ENCODE results near the gene TMEM179. TPM values are rescaled to one million over a fixed set of nuclear protein-coding genes. Genes with fewer than 3 reads are reported as not detected.

Gene TMEM179
- total RNA-seq, 2 donors from 2014 or later, result 0.26 TPM; not detected in 1

GRCh38 chr14:104557766-104558165, 46.8 kb downstream of the TMEM179 start:
- Mint-ChIP-seq H3K36me3 (ENCODE audit: low read depth) (no peaks in the 10 kb centered on the region), H3K27ac (no peak overlapping the region), H3K4me3 (no peak overlapping the region), H3K27me3 (peaks cover 14% of the 10 kb centered on the region), H3K4me1 (no peaks in the 10 kb centered on the region), H3K9me3 (no peaks in the 10 kb centered on the region)
- no peak for ATAC-seq (replicated peaks)

- no peaks in the 10 kb centered on the region for H3K4me1 Mint-ChIP-seq
- no peak for ATAC-seq (replicated peaks)
- no peaks in the 10 kb centered on the region for H3K9me3 Mint-ChIP-seq
- H3K4me3 Mint-ChIP-seq, result no peak overlapping the region
- no peak overlapping the region for H3K27ac Mint-ChIP-seq
- H3K27me3 Mint-ChIP-seq, result peaks cover 14% of the 10 kb centered on the region
- no peaks in the 10 kb centered on the region for H3K36me3 Mint-ChIP-seq (ENCODE audit: low read depth)
These were observed 47.5 kb downstream of the TMEM179 start for GRCh38 chr14:104557086-104557485.

GRCh38 chr14:104556256-104557021, 48.1 kb downstream of the TMEM179 start:
- Mint-ChIP-seq H3K27ac (no peak overlapping the region), H3K27me3 (peaks cover 8% of the 10 kb centered on the region), H3K9me3 (no peaks in the 10 kb centered on the region)

GRCh38 chr14:104555430-104556255, 48.9 kb downstream of the TMEM179 start:
- Mint-ChIP-seq H3K36me3 (ENCODE audit: low read depth) (no peaks in the 10 kb centered on the region), H3K4me1 (no peaks in the 10 kb centered on the region), H3K4me3 (no peak overlapping the region), H3K9me3 (no peaks in the 10 kb centered on the region), H3K27me3 (peaks cover 8% of the 10 kb centered on the region), H3K27ac (no peak overlapping the region)
- no peak for ATAC-seq (replicated peaks)

More at GRCh38 chr14:104556256-104557021, 48.1 kb downstream of the TMEM179 start:
- Mint-ChIP-seq H3K4me1 (no peaks in the 10 kb centered on the region), H3K4me3 (no peak overlapping the region), H3K36me3 (ENCODE audit: low read depth) (no peaks in the 10 kb centered on the region)
- no peak for ATAC-seq (replicated peaks)

GRCh38 chr14:104554608-104555429, 49.8 kb downstream of the TMEM179 start:
- Mint-ChIP-seq H3K9me3 (no peaks in the 10 kb centered on the region), H3K27ac (no peak overlapping the region), H3K36me3 (ENCODE audit: low read depth) (no peaks in the 10 kb centered on the region), H3K4me3 (no peak overlapping the region), H3K4me1 (no peaks in the 10 kb centered on the region), H3K27me3 (peaks cover 5% of the 10 kb centered on the region)
- ATAC-seq (replicated peaks), result no peak

GRCh38 chr14:104554088-104554607, 50.4 kb downstream of the TMEM179 start:
- Mint-ChIP-seq H3K4me1 (no peaks in the 10 kb centered on the region), H3K27ac (no peak overlapping the region), H3K4me3 (no peak overlapping the region), H3K27me3 (peaks cover 5% of the 10 kb centered on the region), H3K36me3 (ENCODE audit: low read depth) (no peaks in the 10 kb centered on the region), H3K9me3 (no peaks in the 10 kb centered on the region)
- ATAC-seq (replicated peaks), result no peak

- ATAC-seq (replicated peaks), result no peak
- H3K36me3 Mint-ChIP-seq (ENCODE audit: low read depth), result no peaks in the 10 kb centered on the region
- no peaks in the 10 kb centered on the region for H3K9me3 Mint-ChIP-seq
- peaks cover 5% of the 10 kb centered on the region for H3K27me3 Mint-ChIP-seq
- no peak overlapping the region for H3K4me3 Mint-ChIP-seq
- H3K4me1 Mint-ChIP-seq, result no peaks in the 10 kb centered on the region
- H3K27ac Mint-ChIP-seq, result no peak overlapping the region
These were observed 51.1 kb downstream of the TMEM179 start for GRCh38 chr14:104553166-104554087.

GRCh38 chr14:104552738-104553125, 51.8 kb downstream of the TMEM179 start:
- Mint-ChIP-seq H3K4me1 (no peaks in the 10 kb centered on the region), H3K27ac (no peak overlapping the region), H3K36me3 (ENCODE audit: low read depth) (no peaks in the 10 kb centered on the region), H3K9me3 (no peaks in the 10 kb centered on the region), H3K4me3 (no peak overlapping the region), H3K27me3 (peaks cover 7% of the 10 kb centered on the region)
- ATAC-seq (replicated peaks), result no peak

GRCh38 chr14:104551851-104552737, 52.5 kb downstream of the TMEM179 start:
- Mint-ChIP-seq H3K4me1 (no peaks in the 10 kb centered on the region), H3K27me3 (peaks cover 8% of the 10 kb centered on the region), H3K27ac (no peak overlapping the region), H3K4me3 (no peak overlapping the region), H3K9me3 (no peaks in the 10 kb centered on the region), H3K36me3 (ENCODE audit: low read depth) (no peaks in the 10 kb centered on the region)
- ATAC-seq (replicated peaks), result no peak

GRCh38 chr14:104550861-104551728, 53.5 kb downstream of the TMEM179 start:
- Mint-ChIP-seq H3K4me1 (no peaks in the 10 kb centered on the region), H3K9me3 (no peaks in the 10 kb centered on the region), H3K27ac (no peak overlapping the region), H3K27me3 (peaks cover 8% of the 10 kb centered on the region), H3K36me3 (ENCODE audit: low read depth) (no peaks in the 10 kb centered on the region), H3K4me3 (no peak overlapping the region)
- no peak for ATAC-seq (replicated peaks)

- ATAC-seq (replicated peaks), result no peak
- no peaks in the 10 kb centered on the region for H3K4me1 Mint-ChIP-seq
- H3K9me3 Mint-ChIP-seq, result no peaks in the 10 kb centered on the region
- H3K27ac Mint-ChIP-seq, result no peak overlapping the region
- peaks cover 8% of the 10 kb centered on the region for H3K27me3 Mint-ChIP-seq
- no peaks in the 10 kb centered on the region for H3K36me3 Mint-ChIP-seq (ENCODE audit: low read depth)
- H3K4me3 Mint-ChIP-seq, result no peak overlapping the region
These were observed 54.2 kb downstream of the TMEM179 start for GRCh38 chr14:104550340-104550860.
